ENCODE results near the gene ZFYVE9. TPM values are rescaled to one million over a fixed set of nuclear protein-coding genes. Genes with fewer than 3 reads are reported as not detected.

Gene ZFYVE9
- total and polyA plus RNA-seq, 2 experiments from 2014 or later: 5.4 to 27.3 TPM

DNA sequence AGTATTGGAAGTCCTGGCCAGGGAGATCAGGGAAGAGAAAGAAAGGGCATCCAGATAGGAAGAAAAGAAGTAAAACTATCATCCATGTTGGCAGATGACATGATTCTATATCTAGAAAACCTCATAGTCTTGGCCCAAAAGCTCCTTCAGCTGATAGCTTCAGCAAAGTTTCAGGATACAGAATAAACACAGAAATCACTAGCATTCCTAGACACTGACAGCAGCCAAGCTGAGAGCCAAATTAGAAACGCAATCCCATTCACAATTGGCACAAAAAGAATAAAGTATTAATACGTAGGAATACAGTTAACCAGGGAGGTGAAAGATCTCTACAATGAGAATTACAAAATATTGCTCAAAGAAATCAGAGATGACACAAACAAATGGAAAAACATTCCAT, 44.6 kb downstream of the ZFYVE9 start (continued):
- TF ChIP-seq, protein P1, sequence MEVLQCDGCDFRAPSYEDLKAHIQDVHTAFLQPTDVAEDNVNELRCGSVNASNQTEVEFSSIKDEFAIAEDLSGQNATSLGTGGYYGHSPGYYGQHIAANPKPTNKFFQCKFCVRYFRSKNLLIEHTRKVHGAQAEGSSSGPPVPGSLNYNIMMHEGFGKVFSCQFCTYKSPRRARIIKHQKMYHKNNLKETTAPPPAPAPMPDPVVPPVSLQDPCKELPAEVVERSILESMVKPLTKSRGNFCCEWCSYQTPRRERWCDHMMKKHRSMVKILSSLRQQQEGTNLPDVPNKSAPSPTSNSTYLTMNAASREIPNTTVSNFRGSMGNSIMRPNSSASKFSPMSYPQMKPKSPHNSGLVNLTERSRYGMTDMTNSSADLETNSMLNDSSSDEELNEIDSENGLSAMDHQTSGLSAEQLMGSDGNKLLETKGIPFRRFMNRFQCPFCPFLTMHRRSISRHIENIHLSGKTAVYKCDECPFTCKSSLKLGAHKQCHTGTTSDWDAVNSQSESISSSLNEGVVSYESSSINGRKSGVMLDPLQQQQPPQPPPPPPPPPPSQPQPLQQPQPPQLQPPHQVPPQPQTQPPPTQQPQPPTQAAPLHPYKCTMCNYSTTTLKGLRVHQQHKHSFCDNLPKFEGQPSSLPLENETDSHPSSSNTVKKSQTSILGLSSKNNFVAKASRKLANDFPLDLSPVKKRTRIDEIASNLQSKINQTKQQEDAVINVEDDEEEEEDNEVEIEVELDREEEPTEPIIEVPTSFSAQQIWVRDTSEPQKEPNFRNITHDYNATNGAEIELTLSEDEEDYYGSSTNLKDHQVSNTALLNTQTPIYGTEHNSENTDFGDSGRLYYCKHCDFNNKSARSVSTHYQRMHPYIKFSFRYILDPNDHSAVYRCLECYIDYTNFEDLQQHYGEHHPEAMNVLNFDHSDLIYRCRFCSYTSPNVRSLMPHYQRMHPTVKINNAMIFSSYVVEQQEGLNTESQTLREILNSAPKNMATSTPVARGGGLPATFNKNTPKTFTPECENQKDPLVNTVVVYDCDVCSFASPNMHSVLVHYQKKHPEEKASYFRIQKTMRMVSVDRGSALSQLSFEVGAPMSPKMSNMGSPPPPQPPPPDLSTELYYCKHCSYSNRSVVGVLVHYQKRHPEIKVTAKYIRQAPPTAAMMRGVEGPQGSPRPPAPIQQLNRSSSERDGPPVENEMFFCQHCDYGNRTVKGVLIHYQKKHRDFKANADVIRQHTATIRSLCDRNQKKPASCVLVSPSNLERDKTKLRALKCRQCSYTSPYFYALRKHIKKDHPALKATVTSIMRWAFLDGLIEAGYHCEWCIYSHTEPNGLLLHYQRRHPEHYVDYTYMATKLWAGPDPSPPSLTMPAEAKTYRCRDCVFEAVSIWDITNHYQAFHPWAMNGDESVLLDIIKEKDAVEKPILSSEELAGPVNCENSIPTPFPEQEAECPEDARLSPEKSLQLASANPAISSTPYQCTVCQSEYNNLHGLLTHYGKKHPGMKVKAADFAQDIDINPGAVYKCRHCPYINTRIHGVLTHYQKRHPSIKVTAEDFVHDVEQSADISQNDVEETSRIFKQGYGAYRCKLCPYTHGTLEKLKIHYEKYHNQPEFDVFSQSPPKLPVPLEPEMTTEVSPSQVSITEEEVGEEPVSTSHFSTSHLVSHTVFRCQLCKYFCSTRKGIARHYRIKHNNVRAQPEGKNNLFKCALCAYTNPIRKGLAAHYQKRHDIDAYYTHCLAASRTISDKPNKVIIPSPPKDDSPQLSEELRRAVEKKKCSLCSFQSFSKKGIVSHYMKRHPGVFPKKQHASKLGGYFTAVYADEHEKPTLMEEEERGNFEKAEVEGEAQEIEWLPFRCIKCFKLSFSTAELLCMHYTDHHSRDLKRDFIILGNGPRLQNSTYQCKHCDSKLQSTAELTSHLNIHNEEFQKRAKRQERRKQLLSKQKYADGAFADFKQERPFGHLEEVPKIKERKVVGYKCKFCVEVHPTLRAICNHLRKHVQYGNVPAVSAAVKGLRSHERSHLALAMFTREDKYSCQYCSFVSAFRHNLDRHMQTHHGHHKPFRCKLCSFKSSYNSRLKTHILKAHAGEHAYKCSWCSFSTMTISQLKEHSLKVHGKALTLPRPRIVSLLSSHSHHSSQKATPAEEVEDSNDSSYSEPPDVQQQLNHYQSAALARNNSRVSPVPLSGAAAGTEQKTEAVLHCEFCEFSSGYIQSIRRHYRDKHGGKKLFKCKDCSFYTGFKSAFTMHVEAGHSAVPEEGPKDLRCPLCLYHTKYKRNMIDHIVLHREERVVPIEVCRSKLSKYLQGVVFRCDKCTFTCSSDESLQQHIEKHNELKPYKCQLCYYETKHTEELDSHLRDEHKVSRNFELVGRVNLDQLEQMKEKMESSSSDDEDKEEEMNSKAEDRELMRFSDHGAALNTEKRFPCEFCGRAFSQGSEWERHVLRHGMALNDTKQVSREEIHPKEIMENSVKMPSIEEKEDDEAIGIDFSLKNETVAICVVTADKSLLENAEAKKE (CRISPR knock-in tag; IDR thresholded peaks at IDR 0.05): no peak

DNA sequence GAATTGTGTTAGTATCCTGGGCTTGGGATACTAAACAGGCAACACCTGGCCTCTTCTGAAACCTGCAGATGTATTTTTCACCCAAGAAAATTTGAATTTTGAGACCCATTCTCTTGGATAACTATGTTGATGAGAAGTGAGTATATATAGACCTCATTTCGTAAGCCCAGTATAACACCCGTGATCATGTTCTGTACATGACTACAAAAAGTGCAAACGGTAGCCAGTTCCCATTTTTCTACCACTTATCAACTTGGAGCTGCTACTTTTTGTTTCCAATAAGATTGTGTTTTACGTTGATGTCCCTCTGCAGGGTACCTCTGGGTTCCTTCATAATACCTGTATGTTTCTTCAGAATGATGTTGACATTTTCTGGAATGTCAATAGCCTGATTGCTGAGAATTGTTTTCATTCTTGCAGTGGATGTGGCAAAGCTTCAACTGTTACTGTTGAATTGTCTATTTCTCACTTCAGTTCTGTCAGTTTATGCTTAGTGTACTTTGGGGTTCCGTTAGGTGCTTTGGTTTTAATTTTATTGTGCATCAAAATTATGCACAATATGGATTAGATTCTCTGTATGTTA, 48.1 kb downstream of the ZFYVE9 start:
- Histone ChIP-seq H3K4me1 (ENCODE audit: insufficient read depth) (no peaks in the 10 kb centered on the region), H3F3A (replicated peaks; ENCODE audit: low read depth) (no peaks in the 10 kb centered on the region), H3K27ac (ENCODE audit: low read depth) (no peak overlapping the region), H2AFZ (no peak overlapping the region), H3K4me3 (no peak overlapping the region), H4K20me1 (replicated peaks; ENCODE audit: insufficient read depth) (peaks cover 12% of the 10 kb centered on the region; the same call in 1 of the 2 replicates), H3K27me3 (ENCODE audit: insufficient read depth) (no peaks in the 10 kb centered on the region), H3K36me3 (ENCODE audit: insufficient read depth) (no peaks in the 10 kb centered on the region), H3K9me2 (ENCODE audit: insufficient read depth) (no peaks in the 10 kb centered on the region), H3K79me2 (replicated peaks; ENCODE audit: insufficient read depth) (peaks cover 3% of the 10 kb centered on the region; the same call in 1 of the 2 replicates), H3K4me2 (no peak overlapping the region)
- ATAC-seq (no peak), DNase-seq (ENCODE audit: low spot score) (no peak)
- Mint-ChIP-seq H3K4me3 (no peak overlapping the region), H3K36me3 (ENCODE audit: low read depth) (no peaks in the 10 kb centered on the region), H3K27me3 (ENCODE audit: insufficient read depth, low read depth, poor library complexity) (peaks cover 2% of the 10 kb centered on the region), H3K4me1 (no peaks in the 10 kb centered on the region), H3K9me3 (no peaks in the 10 kb centered on the region), H3K27ac (no peak overlapping the region)
- TF ChIP-seq ZNF331 (CRISPR knock-in tag; IDR thresholded peaks at IDR 0.05; ENCODE audit: low read depth): no peak

Measured in GM23338 (cell line).